Neutrophil (primary cell): ENCODE data around the gene RNF130.

Experiments
- H3K27ac ChIP-seq: fragments of 200-600 bp; sonication (generic); 2 replicates; pipeline ENCODE4 v1.5.1; 2016; ENCODE audit warnings: mild to moderate bottlenecking, moderate library complexity
- H3K27me3 ChIP-seq: fragments of 200-600 bp; sonication (generic); 2 replicates; pipeline ENCODE4 v1.6.0; 2016; ENCODE audit warnings: mild to moderate bottlenecking
- H3K36me3 ChIP-seq: fragments of 200-600 bp; sonication (generic); 2 replicates; pipeline ENCODE4 v1.5.1; 2017
- H3K4me1 ChIP-seq, 2 experiments: fragments of 200-600 bp in 1 of 2; sonication (generic) in 1 of 2; 1 replicate in 1 of 2; 2 replicates in 1 of 2; pipeline versions ENCODE4 v1.5.1 to v1.6.1; 2013 to 2016; ENCODE audit warnings: low read depth in 1 of 2, low read length in 1 of 2, mild to moderate bottlenecking in 1 of 2, moderate library complexity in 1 of 2; ENCODE audit not compliant: control insufficient read depth in 1 of 2, insufficient read depth in 1 of 2
- H3K4me3 ChIP-seq, 2 experiments: fragments of 200-600 bp in 1 of 2; sonication (generic) in 1 of 2; 1 replicate in 1 of 2; 2 replicates in 1 of 2; pipeline ENCODE4 v1.5.1; 2013 to 2016; ENCODE audit warnings: low read depth in 1 of 2, low read length in 1 of 2, mild to moderate bottlenecking in 1 of 2, moderate library complexity in 1 of 2
- H3K9me3 ChIP-seq: fragments of 200-600 bp; sonication (generic); 2 replicates; pipeline ENCODE4 v1.5.1; 2016
- TF ChIP-seq, protein P1 (sequence below): fragments of 200-600 bp; sonication (generic); IDR thresholded peaks from 2 replicates; pipeline ENCODE4 v1.5.1; 2016; ENCODE audit warnings: antibody characterized with exemption

Gene RNF130

DNA sequence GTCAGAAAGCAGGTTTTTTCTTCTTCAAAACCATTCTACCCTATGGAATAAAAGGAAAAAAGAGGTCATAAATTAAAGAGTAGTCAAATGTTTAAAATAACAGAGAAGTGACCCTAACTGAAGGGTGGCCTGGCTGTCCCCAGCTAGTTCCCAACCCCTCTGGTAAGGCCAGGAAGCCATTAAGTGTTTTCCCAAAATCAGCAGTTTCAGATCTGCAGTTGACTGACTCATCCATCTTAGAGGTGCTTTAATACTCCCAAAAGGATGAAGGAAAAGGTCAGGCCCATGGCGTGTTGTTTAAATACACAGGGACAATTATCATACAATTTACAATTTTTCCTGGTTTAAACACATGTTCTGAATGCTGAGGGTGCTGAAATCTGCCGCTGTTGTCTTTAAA is 115.9 kb downstream of the RNF130 start:
- TF ChIP-seq, protein P1, sequence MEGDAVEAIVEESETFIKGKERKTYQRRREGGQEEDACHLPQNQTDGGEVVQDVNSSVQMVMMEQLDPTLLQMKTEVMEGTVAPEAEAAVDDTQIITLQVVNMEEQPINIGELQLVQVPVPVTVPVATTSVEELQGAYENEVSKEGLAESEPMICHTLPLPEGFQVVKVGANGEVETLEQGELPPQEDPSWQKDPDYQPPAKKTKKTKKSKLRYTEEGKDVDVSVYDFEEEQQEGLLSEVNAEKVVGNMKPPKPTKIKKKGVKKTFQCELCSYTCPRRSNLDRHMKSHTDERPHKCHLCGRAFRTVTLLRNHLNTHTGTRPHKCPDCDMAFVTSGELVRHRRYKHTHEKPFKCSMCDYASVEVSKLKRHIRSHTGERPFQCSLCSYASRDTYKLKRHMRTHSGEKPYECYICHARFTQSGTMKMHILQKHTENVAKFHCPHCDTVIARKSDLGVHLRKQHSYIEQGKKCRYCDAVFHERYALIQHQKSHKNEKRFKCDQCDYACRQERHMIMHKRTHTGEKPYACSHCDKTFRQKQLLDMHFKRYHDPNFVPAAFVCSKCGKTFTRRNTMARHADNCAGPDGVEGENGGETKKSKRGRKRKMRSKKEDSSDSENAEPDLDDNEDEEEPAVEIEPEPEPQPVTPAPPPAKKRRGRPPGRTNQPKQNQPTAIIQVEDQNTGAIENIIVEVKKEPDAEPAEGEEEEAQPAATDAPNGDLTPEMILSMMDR, result no peak
- Histone ChIP-seq H3K4me1 (no peaks in the 10 kb centered on the region), H3K27me3 (no peaks in the 10 kb centered on the region), H3K9me3 (no peaks in the 10 kb centered on the region), H3K27ac (peak overlapping the region; percentile 15), H3K4me3 (no peak overlapping the region), H3K36me3 (peaks cover 70% of the 10 kb centered on the region)

DNA sequence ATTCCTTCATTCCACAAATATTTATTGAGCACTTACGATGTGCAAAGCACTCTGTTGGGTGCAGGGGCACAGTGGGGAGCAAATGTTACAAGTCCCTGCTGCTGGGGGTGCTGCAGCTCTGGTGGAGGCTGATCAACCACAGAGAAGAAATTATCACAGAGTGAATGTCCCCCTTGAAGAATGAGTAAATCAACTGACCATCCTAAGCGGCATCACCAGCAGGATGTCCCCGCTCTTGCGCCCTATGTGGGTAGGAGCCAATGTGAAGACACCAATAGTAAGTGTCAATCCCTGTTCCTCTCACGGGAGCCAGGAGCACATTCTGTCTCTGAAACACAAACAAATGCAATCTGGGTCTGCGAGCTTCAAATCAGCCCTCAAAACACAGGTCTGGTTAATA is 116.5 kb downstream of the RNF130 start:
- Histone ChIP-seq H3K27me3 (no peaks in the 10 kb centered on the region), H3K4me1 (no peaks in the 10 kb centered on the region), H3K36me3 (peaks cover 70% of the 10 kb centered on the region), H3K9me3 (no peaks in the 10 kb centered on the region), H3K4me3 (no peak overlapping the region), H3K27ac (peak overlapping the region; percentile 15)
- TF ChIP-seq, protein P1, result no peak

DNA sequence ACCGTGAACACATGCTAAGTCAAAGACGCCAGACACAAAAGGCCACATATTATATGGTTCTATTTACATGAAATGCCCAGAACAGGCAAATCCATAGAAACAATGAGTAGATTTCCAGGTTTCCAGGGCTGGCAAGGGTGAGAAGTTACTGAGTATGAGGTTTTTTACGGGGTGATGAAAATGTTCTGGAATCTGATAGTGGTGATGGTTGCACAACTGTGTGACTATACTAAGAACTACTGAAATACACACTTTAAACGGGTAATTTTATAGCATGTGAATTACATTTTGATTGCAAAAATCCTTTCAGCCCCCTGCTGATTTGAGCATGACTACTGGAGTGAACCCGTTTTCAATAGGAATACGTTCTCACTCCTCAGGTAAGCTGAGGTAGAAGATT is 117.1 kb downstream of the RNF130 start:
- H3K4me3 ChIP-seq, result no peak overlapping the region
- no peaks in the 10 kb centered on the region for H3K4me1 ChIP-seq
- H3K36me3 ChIP-seq, result peaks cover 66% of the 10 kb centered on the region
- H3K9me3 ChIP-seq, result no peaks in the 10 kb centered on the region
- H3K27me3 ChIP-seq, result no peaks in the 10 kb centered on the region
- TF ChIP-seq, protein P1, result no peak
- peak overlapping the region; percentile 20 for H3K27ac ChIP-seq

DNA sequence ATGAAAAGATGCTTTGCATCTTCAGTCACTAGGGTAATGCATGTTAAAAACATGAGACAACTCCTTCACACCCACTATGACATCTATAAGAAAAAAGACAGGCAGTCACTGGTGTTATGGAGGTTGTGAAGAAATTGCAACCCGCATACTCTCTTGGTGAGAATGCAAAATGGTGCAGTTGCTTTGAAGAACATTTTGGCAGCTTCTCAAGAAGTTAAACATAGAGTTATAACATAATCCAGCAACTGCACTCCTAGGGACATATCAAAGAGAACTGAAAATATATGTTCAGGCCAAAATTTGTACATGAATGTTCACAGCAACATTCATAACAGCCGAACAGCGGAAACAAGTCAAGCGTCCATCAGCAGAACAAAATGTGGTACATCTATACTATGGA is 117.6 kb downstream of the RNF130 start:
- Histone ChIP-seq H3K27ac (peak overlapping the region; percentile 20), H3K36me3 (peaks cover 62% of the 10 kb centered on the region), H3K9me3 (no peaks in the 10 kb centered on the region), H3K27me3 (no peaks in the 10 kb centered on the region), H3K4me1 (no peaks in the 10 kb centered on the region), H3K4me3 (no peak overlapping the region)
- TF ChIP-seq, protein P1, result no peak

DNA sequence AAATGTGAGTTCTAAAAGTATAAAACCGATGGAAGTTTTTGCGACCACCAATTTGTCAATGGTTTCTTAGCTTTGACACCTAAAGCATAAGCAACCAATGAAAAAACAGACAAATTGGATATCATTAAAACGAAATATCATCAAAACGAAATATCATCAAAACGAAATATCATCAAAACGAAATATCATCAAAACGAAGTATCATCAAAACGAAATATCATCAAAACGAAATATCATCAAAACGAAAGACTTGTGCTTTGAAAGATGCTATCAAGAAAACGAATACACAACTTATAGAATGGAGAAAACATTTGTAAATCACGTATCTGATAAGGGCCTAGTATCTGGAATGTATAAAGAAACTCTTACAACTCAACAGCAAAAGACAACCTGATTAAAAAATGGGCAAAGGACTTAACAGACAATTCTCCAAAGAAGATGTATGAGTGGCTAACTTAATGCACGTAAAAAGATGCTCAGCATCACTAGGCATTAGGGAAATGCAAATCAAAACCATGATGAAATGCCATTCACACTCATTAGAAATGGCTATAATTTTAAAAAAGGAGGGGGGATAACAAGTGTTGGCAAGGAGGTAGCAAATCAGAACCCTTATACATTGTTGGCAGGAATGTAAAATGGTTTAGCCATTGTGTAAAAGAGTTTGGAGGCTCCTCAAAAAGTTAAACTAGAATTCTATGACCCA is 134.4 kb downstream of the RNF130 start:
- Histone ChIP-seq H3K27ac (no peak overlapping the region), H3K36me3 (no peaks in the 10 kb centered on the region), H3K9me3 (no peaks in the 10 kb centered on the region), H3K4me3 (no peak overlapping the region), H3K4me1 (no peaks in the 10 kb centered on the region), H3K27me3 (no peaks in the 10 kb centered on the region)
- TF ChIP-seq, protein P1, result no peak
